CD14-positive monocyte (primary cell): ENCODE data around the gene WDR6. TPM values are rescaled to one million over a fixed set of nuclear protein-coding genes. Genes with fewer than 3 reads are reported as not detected.

ENCODE experiments used
- DNase-seq, 3 donors: peaks; one replicate each; pipeline ENCODE4 v3.0.0-alpha.2; 2011 to 2022
- H2AFZ ChIP-seq: 2 replicates; pipeline ENCODE4 v1.6.0; 2012; ENCODE audit warnings: mild to moderate bottlenecking, low read depth, low read length, inconsistent platforms; ENCODE audit not compliant: insufficient read depth, poor library complexity, severe bottlenecking
- H3K27ac ChIP-seq, 2 donors: 1 replicate in 1 of 2; 2 replicates in 1 of 2; pipeline ENCODE4 v1.5.1; 2012 to 2013; ENCODE audit warnings: low read length in 2 of 2, control low read depth in 1 of 2, inconsistent platforms in 1 of 2, low read depth in 1 of 2, mild to moderate bottlenecking in 1 of 2
- H3K27me3 ChIP-seq, 2 donors: one replicate each; pipeline versions ENCODE4 v1.6.0 to v1.6.1; 2011 to 2013; ENCODE audit warnings: low read length in 2 of 2; ENCODE audit not compliant: control insufficient read depth in 2 of 2, insufficient read depth in 2 of 2
- H3K36me3 ChIP-seq, 2 donors: replicated peaks in 1 of 2; 1 replicate in 1 of 2; 2 replicates in 1 of 2; pipeline versions ENCODE4 v1.5.1 to v1.6.1; 2012 to 2013; ENCODE audit warnings: low read length in 2 of 2, control low read depth in 1 of 2, inconsistent platforms in 1 of 2, mild to moderate bottlenecking in 1 of 2; ENCODE audit not compliant: insufficient read depth in 2 of 2, control insufficient read depth in 1 of 2
- H3K4me1 ChIP-seq, 2 donors: 1 replicate in 1 of 2; 2 replicates in 1 of 2; pipeline versions ENCODE4 v1.5.1 to v1.6.1; 2012 to 2013; ENCODE audit warnings: low read length in 2 of 2, control low read depth in 1 of 2, inconsistent platforms in 1 of 2, mild to moderate bottlenecking in 1 of 2, moderate library complexity in 1 of 2; ENCODE audit not compliant: insufficient read depth in 2 of 2, control insufficient read depth in 1 of 2
- H3K4me2 ChIP-seq: replicated peaks from 2 replicates; pipeline ENCODE3; 2012; ENCODE audit warnings: low read length, moderate library complexity, mild to moderate bottlenecking; ENCODE audit not compliant: poor library complexity, severe bottlenecking; ENCODE audit errors: extremely low read depth
- H3K4me3 ChIP-seq, 3 experiments: fragments of 200-600 bp in 1 of 3; sonication (generic) in 1 of 3; replicated peaks in 1 of 3; 1 replicate in 2 of 3; 2 replicates in 1 of 3; pipeline ENCODE4 v1.5.1; 2011 to 2013; ENCODE audit warnings: low read length in 3 of 3, mild to moderate bottlenecking in 3 of 3, control low read depth in 2 of 3, low read depth in 2 of 3, inconsistent platforms in 1 of 3, moderate library complexity in 1 of 3
- H3K79me2 ChIP-seq: 2 replicates; pipeline ENCODE4 v1.6.0; 2012; ENCODE audit warnings: mild to moderate bottlenecking, control low read depth, inconsistent platforms, low read length, moderate library complexity; ENCODE audit not compliant: insufficient read depth
- H3K9ac ChIP-seq: 2 replicates; pipeline ENCODE4 v1.6.0; 2017; ENCODE audit warnings: low read length, mild to moderate bottlenecking; ENCODE audit not compliant: insufficient read depth, poor library complexity, severe bottlenecking
- H3K9me3 ChIP-seq, 2 donors: replicated peaks in 1 of 2; 1 replicate in 1 of 2; 2 replicates in 1 of 2; pipeline versions ENCODE4 v1.5.1 to v1.6.1; 2012 to 2013; ENCODE audit warnings: low read length in 2 of 2, control low read depth in 1 of 2; ENCODE audit not compliant: control insufficient read depth in 1 of 2, insufficient read depth in 1 of 2
- H4K20me1 ChIP-seq: 2 replicates; pipeline ENCODE4 v1.6.0; 2012; ENCODE audit warnings: mild to moderate bottlenecking, low read length, control low read depth, moderate library complexity; ENCODE audit not compliant: insufficient read depth
- H3K27ac Mint-ChIP-seq, 7 donors: one replicate each; pipeline ENCODE4 v1.8.0; 2020; ENCODE audit warnings: mild to moderate bottlenecking in 7 of 7, mixed read lengths in 7 of 7, moderate library complexity in 6 of 7, inconsistent platforms in 2 of 7
- H3K27me3 Mint-ChIP-seq, 3 donors: one replicate each; pipeline ENCODE4 v1.8.0; 2021 to 2022; ENCODE audit warnings: low read depth in 3 of 3, mild to moderate bottlenecking in 3 of 3, mixed read lengths in 3 of 3, moderate library complexity in 3 of 3, inconsistent platforms in 1 of 3
- H3K36me3 Mint-ChIP-seq, 2 donors: one replicate each; pipeline ENCODE4 v1.8.0; 2020; ENCODE audit warnings: mixed read lengths in 2 of 2, inconsistent platforms in 1 of 2, mild to moderate bottlenecking in 1 of 2
- H3K4me1 Mint-ChIP-seq: one replicate; pipeline ENCODE4 v1.8.0; 2020; ENCODE audit warnings: mild to moderate bottlenecking, mixed read lengths
- H3K4me3 Mint-ChIP-seq, 2 donors: one replicate each; pipeline ENCODE4 v1.8.0; 2020; ENCODE audit warnings: mild to moderate bottlenecking in 2 of 2, mixed read lengths in 2 of 2, moderate library complexity in 1 of 2
- H3K9me3 Mint-ChIP-seq, 7 donors: one replicate each; pipeline ENCODE4 v1.8.0; 2020 to 2022; ENCODE audit warnings: mixed read lengths in 7 of 7, mild to moderate bottlenecking in 6 of 7, moderate library complexity in 6 of 7, inconsistent platforms in 2 of 7
- WGBS: methylation state at CpG from one replicate; pipeline ENCODE4 v1.1.5; 2013; ENCODE audit warnings: missing lambda C conversion rate; ENCODE audit not compliant: insufficient coverage; 5-methylcytosine and 5-hydroxymethylcytosine counted together
- intact Hi-C, 2 donors: fragments of 100-400 bp; cut with micrococcal nuclease; formaldehyde crosslinking; loops; one replicate each; pipeline versions ENCODE4 v1.15.0 to v1.15.1; 2023
- polyA plus RNA-seq, 3 donors: library from polyadenylated mRNA; depleted of rRNA in 1 of 3; unstranded in 2 of 3; stranded (reverse) in 1 of 3; fragments of 300-500 nt in 2 of 3; fragments of >200 nt in 1 of 3; fragmentation: Illumina TruSeq in 2 of 3; gene quantifications; 1 replicate in 2 of 3; 2 replicates in 1 of 3; pipeline ENCODE4 v1.2.3, GENCODE V29; 2012 to 2021
- TF ChIP-seq, protein P1 (sequence below): fragments of 200-600 bp; IDR thresholded peaks from one replicate; pipeline ENCODE4 v1.8.0; 2022; ENCODE audit warnings: antibody characterized with exemption, mild to moderate bottlenecking

WDR6 gene
- polyA plus RNA-seq, 3 donors, result 30.6 to 103 (median 46.3) TPM

DNA sequence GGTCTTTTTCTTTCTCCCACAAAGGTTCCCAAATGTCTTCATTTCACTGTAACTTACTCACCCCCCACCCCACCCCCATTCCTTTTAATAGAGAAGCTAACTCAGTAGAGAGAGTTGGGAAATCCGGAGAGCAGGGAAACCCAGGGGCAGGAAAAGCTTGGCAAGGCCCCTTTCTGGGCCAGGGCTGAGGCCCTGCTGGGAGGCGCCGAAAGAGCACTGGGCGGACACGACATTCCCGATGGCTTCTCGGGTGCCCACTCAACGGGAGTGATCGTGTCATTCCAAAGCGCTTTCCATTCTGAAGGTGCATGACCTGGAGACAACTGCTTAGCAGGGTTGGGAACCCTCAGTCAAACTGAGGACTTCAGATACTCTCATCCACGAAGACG is 12.7 kb downstream of the WDR6 start:
- H3K9me3 Mint-ChIP-seq, result no peaks in the 10 kb centered on the region
- H3K36me3 Mint-ChIP-seq, result peaks cover 32 to 35% of the 10 kb centered on the region in 2 donors
- intact Hi-C loops, result loop anchor here (1.0 to 5.0 kb wide), 3 partner anchors 12 to 72 kb away; partner anchors contain the start of gene QRICH1 (in 2 of the 2)
- H3K4me2 ChIP-seq, result peak overlapping the region; percentile 94
- peak overlapping the region; percentile 71 to 90 (median 84) for H3K4me3 ChIP-seq
- 19% methylated on average over 10 of the region's 12 CpGs for WGBS
- H3K9ac ChIP-seq, result peak overlapping the region; percentile 98
- peaks cover 32% of the 10 kb centered on the region for H3K4me1 Mint-ChIP-seq
- H3K4me1 ChIP-seq, result peaks cover 41 to 50% of the 10 kb centered on the region in 2 donors
- H2AFZ ChIP-seq, result no peak overlapping the region
- peak overlapping the region; percentile 98 for H3K27ac ChIP-seq
- no peaks in the 10 kb centered on the region for H3K27me3 ChIP-seq
- peak overlapping the region; percentile 90 to 92 for H3K4me3 Mint-ChIP-seq
- peaks cover 0 to 2% (median 0%) of the 10 kb centered on the region in 3 donors for H3K27me3 Mint-ChIP-seq
- H3K27ac Mint-ChIP-seq, result peak overlapping the region; percentile 96 to 99 (median 98)
- TF ChIP-seq, protein P1, sequence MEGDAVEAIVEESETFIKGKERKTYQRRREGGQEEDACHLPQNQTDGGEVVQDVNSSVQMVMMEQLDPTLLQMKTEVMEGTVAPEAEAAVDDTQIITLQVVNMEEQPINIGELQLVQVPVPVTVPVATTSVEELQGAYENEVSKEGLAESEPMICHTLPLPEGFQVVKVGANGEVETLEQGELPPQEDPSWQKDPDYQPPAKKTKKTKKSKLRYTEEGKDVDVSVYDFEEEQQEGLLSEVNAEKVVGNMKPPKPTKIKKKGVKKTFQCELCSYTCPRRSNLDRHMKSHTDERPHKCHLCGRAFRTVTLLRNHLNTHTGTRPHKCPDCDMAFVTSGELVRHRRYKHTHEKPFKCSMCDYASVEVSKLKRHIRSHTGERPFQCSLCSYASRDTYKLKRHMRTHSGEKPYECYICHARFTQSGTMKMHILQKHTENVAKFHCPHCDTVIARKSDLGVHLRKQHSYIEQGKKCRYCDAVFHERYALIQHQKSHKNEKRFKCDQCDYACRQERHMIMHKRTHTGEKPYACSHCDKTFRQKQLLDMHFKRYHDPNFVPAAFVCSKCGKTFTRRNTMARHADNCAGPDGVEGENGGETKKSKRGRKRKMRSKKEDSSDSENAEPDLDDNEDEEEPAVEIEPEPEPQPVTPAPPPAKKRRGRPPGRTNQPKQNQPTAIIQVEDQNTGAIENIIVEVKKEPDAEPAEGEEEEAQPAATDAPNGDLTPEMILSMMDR, result no peak
- DNase-seq, result peak in 2 of 3 donors; percentile 29 to 70
- peaks cover 9% of the 10 kb centered on the region for H4K20me1 ChIP-seq
- H3K36me3 ChIP-seq, result peaks cover 28 to 39% of the 10 kb centered on the region in 2 donors
- H3K79me2 ChIP-seq, result peaks cover 62% of the 10 kb centered on the region
- no peaks in the 10 kb centered on the region for H3K9me3 ChIP-seq

DNA sequence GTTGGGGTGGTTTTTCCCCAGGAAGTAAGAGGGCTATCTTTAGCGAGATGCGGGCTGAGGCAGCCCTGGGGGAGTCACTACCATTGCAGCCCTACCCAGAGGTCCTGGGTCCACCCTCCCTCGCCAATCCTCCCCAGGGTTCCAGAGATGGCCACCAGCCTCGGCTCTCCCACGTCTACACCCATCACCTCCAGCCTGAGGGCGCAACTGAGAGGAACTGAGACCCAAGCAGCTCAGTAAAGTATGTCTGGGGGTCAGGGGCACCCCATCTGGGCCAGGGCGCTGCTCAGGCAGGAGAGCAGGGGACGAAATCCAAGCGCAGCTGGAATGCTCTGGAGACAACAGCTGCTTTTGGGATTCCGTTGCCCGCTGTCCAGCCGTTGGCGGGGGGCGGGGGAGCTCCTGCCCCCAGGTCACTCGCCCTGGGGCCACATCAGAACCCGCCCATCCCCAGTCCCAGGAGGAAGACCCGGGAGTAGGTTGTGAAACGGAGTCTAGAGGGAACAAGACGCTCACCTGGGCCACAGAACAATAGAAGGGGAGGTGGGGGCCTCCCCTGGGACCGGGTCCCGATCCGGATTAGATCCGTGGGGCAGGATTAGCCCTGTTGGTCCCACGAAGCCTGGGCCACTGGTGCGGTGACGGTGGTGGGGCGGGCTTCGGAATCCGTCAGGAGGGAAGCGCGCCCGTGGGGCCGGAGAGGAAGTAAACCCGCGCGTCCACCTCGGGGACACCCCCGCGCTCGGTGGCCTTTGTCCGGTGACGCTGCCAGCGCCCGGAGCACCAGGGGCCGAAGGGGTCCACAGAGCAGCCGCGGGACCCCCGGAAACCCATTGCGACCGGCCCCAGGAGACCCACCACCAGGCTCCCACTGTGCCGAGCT is 13.4 kb downstream of the WDR6 start:
- peaks cover 32% of the 10 kb centered on the region for H3K4me1 Mint-ChIP-seq
- peak; percentile 68 to 83 (median 76) for DNase-seq

More for the DNA sequence above, 13.4 kb downstream of the WDR6 start:
- Histone ChIP-seq H3K27me3 (no peaks in the 10 kb centered on the region), H3K79me2 (peaks cover 62% of the 10 kb centered on the region), H3K4me3 (peak overlapping the region; percentile 71 to 90 (median 84)), H3K36me3 (peaks cover 28 to 39% of the 10 kb centered on the region in 2 donors), H3K4me2 (peak overlapping the region; percentile 94), H4K20me1 (peaks cover 7% of the 10 kb centered on the region), H2AFZ (peak overlapping the region; percentile 16), H3K27ac (peak overlapping the region; percentile 98), H3K4me1 (peaks cover 41 to 50% of the 10 kb centered on the region in 2 donors), H3K9me3 (no peaks in the 10 kb centered on the region), H3K9ac (peak overlapping the region; percentile 98)
- TF ChIP-seq, protein P1, result no peak
- H3K27me3 Mint-ChIP-seq, result peaks cover 0 to 2% (median 0%) of the 10 kb centered on the region in 3 donors
- under 1% methylated on average over 39 of the region's 51 CpGs for WGBS
- H3K27ac Mint-ChIP-seq, result peak overlapping the region; percentile 96 to 99 (median 98)
- H3K9me3 Mint-ChIP-seq, result no peaks in the 10 kb centered on the region
- H3K4me3 Mint-ChIP-seq, result peak overlapping the region; percentile 90 to 92
- intact Hi-C loops, result loop anchor here (1.0 to 5.0 kb wide), 4 partner anchors 9 to 72 kb away; partner anchors contain the start of genes QRICH1 (in 2 of the 2) and IMPDH2 (in 1 of the 2)
- peaks cover 32 to 35% of the 10 kb centered on the region in 2 donors for H3K36me3 Mint-ChIP-seq
